ENCODE measurements around the gene HOGA1. TPM values are rescaled to one million over a fixed set of nuclear protein-coding genes. Genes with fewer than 3 reads are reported as not detected.

HOGA1 gene
- total and polyA plus RNA-seq, 2 of the 13 experiments (the other 11 are each of a cell fraction or from before 2014, with no cell fraction given), result 7.6 to 19.5 TPM

DNA sequence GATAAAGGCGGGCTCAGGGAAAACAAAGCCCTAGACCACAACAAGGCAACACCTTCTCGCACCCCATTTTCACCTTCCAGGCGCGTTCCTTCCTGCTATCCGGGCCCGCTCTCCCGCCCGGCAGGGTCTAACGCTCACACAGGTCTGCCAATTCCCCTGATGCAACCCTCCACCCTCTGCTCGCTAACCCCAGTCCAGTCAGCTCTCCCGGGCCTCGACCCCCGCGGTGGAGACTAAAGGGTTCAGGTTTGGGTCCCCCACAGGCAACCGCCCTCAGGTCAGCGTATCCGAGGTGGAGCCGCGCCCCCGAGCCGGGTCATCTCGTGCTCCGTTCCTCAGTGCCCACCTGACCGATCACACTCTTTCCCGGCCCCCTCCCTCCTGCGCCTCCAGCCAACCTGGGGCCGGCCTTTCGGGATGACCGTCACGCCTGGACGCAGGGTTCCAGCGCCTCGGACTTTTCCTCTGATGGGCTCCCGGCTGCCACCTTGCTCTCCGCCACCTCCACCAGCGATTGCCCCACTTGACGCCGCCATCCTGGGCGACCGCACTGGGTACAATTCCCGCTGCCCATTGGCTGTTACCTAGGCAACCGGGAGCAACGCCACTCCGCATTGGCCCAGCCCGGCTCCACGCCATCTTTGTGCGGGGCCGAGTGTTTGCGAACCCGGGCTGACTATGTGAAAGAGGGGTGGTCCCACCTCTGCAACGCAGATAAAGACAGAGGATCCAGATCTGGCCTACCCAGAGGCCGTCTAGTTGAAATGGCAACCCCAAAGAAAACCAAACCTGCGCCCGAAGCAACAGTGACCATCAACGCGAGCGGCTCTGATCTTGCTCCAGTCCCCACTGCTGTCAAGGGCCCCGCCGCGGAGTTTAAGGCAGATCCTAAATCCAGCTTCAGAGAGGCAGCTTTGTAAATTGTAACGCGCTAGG is 49.0 kb downstream of the HOGA1 start, which contains the start of gene MORN4 (continued):
- no peak for TF ChIP-seq ZNF615 (CRISPR knock-in tag; IDR thresholded peaks at IDR 0.05; ENCODE audit: borderline replicate concordance)
- TF ChIP-seq, protein P1, sequence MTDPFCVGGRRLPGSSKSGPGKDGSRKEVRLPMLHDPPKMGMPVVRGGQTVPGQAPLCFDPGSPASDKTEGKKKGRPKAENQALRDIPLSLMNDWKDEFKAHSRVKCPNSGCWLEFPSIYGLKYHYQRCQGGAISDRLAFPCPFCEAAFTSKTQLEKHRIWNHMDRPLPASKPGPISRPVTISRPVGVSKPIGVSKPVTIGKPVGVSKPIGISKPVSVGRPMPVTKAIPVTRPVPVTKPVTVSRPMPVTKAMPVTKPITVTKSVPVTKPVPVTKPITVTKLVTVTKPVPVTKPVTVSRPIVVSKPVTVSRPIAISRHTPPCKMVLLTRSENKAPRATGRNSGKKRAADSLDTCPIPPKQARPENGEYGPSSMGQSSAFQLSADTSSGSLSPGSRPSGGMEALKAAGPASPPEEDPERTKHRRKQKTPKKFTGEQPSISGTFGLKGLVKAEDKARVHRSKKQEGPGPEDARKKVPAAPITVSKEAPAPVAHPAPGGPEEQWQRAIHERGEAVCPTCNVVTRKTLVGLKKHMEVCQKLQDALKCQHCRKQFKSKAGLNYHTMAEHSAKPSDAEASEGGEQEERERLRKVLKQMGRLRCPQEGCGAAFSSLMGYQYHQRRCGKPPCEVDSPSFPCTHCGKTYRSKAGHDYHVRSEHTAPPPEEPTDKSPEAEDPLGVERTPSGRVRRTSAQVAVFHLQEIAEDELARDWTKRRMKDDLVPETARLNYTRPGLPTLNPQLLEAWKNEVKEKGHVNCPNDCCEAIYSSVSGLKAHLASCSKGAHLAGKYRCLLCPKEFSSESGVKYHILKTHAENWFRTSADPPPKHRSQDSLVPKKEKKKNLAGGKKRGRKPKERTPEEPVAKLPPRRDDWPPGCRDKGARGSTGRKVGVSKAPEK (CRISPR knock-in tag; IDR thresholded peaks at IDR 0.05; ENCODE audit: borderline replicate concordance), result no peak
- TF ChIP-seq, protein P2, sequence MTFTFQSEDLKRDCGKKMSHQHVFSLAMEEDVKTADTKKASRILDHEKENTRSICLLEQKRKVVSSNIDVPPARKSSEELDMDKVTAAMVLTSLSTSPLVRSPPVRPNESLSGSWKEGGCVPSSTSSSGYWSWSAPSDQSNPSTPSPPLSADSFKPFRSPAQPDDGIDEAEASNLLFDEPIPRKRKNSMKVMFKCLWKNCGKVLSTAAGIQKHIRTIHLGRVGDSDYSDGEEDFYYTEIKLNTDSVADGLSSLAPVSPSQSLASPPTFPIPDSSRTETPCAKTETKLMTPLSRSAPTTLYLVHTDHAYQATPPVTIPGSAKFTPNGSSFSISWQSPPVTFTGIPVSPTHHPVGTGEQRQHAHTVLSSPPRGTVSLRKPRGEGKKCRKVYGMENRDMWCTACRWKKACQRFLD (CRISPR knock-in tag; IDR thresholded peaks at IDR 0.05; ENCODE audit: borderline replicate concordance), result no peak
- TF ChIP-seq ZNF577 (CRISPR knock-in tag; IDR thresholded peaks at IDR 0.05; ENCODE audit: borderline replicate concordance, low read depth), result no peak
- no peak for TF ChIP-seq ZFP90 (CRISPR knock-in tag; IDR thresholded peaks at IDR 0.05; ENCODE audit: borderline replicate concordance)
- peak; percentile 74; the same call in 1 of the 2 replicates for TF ChIP-seq ZNF546 (CRISPR knock-in tag; conservative IDR thresholded peaks at IDR 0.05)
- TF ChIP-seq HOXA7 (CRISPR knock-in tag; IDR thresholded peaks at IDR 0.05), result no peak
- TF ChIP-seq, protein P3, sequence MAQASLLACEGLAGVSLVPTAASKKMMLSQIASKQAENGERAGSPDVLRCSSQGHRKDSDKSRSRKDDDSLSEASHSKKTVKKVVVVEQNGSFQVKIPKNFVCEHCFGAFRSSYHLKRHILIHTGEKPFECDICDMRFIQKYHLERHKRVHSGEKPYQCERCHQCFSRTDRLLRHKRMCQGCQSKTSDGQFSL (CRISPR knock-in tag; IDR thresholded peaks at IDR 0.05), result no peak
- TF ChIP-seq ZNF883 (CRISPR knock-in tag; IDR thresholded peaks at IDR 0.05; ENCODE audit: not compliant biosample characterization), result peak; percentile 48
- TF ChIP-seq DNMT3B (CRISPR knock-in tag; conservative IDR thresholded peaks at IDR 0.05), result no peak
- TF ChIP-seq, protein P4, sequence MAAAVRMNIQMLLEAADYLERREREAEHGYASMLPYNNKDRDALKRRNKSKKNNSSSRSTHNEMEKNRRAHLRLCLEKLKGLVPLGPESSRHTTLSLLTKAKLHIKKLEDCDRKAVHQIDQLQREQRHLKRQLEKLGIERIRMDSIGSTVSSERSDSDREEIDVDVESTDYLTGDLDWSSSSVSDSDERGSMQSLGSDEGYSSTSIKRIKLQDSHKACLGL (CRISPR knock-in tag; IDR thresholded peaks at IDR 0.05), result no peak
- no peak for TF ChIP-seq FOXA3 (CRISPR knock-in tag; IDR thresholded peaks at IDR 0.05)
- TF ChIP-seq ZNF10 (CRISPR knock-in tag; IDR thresholded peaks at IDR 0.05; ENCODE audit: borderline replicate concordance, low read depth), result no peak
- TF ChIP-seq, protein P5, sequence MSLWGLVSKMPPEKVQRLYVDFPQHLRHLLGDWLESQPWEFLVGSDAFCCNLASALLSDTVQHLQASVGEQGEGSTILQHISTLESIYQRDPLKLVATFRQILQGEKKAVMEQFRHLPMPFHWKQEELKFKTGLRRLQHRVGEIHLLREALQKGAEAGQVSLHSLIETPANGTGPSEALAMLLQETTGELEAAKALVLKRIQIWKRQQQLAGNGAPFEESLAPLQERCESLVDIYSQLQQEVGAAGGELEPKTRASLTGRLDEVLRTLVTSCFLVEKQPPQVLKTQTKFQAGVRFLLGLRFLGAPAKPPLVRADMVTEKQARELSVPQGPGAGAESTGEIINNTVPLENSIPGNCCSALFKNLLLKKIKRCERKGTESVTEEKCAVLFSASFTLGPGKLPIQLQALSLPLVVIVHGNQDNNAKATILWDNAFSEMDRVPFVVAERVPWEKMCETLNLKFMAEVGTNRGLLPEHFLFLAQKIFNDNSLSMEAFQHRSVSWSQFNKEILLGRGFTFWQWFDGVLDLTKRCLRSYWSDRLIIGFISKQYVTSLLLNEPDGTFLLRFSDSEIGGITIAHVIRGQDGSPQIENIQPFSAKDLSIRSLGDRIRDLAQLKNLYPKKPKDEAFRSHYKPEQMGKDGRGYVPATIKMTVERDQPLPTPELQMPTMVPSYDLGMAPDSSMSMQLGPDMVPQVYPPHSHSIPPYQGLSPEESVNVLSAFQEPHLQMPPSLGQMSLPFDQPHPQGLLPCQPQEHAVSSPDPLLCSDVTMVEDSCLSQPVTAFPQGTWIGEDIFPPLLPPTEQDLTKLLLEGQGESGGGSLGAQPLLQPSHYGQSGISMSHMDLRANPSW (CRISPR knock-in tag; IDR thresholded peaks at IDR 0.05; ENCODE audit: borderline replicate concordance), result peak; percentile 32; the same call in 1 of the 2 replicates
- no peak for TF ChIP-seq ZSCAN29 (CRISPR knock-in tag; conservative IDR thresholded peaks at IDR 0.05)
- TF ChIP-seq ZNF703 (CRISPR knock-in tag; IDR thresholded peaks at IDR 0.05; ENCODE audit: borderline replicate concordance), result no peak

Measured in HepG2 (cell line).